NCI-H2227 (cell line): Measurements from ENCODE around the gene AKTIP.
"Not testable (repeated sequence)": the region's sequence is repeated elsewhere in the genome, so short reads cannot be mapped to it uniquely, and the experiment has no call there.

Source experiments
- DNase-seq: peaks from one replicate; lab custom pipeline; 2025; ENCODE audit not compliant: unreplicated experiment; lab: John Stamatoyannopoulos, UW

The AKTIP gene

DNA sequence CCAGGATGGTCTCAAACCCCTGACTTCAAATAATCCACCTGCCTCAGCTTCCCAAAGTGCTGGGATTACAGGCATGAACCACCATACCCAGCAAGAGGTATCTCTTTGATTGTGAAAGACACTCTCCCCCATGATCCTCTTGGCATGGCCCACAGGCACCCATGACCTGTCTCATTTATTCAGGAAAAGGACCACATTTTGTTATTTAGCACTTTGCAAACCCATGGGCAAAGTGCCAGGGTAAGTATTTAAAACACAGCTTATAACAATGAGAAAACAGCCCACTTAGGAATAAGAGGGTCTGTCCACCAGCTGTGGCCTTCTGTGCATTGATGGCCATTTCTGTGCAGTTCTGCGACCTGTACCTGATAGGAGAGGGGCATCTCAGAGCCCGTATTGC is 12.8 kb upstream of the AKTIP start:
- peak; percentile 18 for DNase-seq

DNA sequence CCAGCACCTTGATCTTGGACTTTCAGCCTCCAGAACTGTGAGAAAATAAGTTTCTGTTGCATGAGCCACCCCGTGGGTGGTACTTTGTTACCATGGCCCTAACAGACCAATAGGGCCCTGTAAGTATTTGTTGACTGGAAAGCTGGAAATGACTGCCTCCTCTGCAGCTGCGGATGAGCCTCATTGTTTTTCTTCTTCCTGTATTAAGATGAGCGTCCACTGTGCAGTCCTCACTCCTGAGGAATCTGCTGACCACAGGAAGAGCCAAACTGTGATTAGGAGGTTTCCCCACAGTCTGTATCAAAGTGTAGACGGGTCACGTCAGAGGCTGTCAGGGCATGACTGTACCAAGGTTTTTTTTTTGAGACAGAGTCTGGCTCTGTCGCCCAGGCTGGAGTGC is 12.2 kb upstream of the AKTIP start:
- DNase-seq: no peak

DNA sequence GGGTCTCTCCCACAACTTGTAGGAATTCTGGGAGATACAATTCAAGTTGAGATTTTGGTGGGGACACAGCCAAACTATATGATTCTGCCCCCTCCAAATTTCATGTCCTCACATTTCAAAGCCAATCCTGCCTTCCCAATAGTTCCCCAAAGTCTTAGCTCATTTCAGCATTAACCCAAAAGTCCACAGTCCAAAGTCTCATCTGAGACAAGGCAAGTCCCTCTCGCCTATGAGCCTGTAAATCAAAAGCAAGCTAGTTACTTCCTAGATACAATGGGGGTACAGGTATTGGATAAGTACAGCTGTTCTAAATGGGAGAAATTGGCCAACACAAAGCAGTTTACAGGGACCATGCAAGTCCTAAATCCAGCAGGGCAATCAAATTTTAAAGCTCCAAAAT is 9.8 kb upstream of the AKTIP start:
- not testable (repeated sequence) for DNase-seq

DNA sequence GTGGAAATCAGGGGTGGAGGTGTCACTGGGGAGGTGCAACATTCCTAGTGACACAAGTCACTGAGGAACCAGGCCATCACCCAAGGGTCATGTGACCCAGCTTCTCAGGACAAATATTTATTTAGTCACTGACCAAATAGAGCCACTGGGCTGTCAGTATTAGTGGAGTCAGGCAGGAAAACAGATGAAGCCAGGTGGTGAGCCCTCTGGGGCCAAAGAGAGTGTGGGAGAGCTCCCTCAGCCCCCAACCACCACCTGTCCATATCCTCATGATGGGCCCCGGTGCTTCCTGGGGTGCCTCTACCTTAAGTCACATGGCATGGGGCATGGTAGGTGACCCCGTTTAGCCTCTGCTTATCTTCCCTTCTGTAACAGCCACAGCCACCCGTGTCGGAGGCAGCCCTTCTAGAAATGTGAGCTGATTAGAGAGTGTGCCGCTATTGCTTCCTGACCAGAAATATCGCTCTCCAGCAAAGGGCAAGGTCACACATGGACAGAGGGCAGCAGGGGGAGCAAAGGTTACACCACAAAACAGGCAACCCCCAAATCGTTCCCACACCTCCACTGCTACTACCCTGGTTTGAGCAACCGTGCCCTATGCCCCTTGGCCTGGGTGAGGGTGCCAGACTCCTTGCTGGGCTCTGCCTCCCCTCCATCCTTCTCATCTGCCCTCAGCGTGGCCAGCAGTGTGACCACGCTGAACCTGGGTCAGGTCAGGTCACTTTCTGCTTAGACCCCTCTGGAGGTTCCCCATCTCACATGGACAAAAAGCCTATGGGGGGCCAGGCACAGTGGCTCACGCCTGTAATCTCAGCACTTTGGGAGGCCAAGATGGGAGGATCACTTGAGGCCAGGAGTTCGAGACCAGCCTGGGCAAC is 8.6 kb upstream of the AKTIP start:
- no peak for DNase-seq

DNA sequence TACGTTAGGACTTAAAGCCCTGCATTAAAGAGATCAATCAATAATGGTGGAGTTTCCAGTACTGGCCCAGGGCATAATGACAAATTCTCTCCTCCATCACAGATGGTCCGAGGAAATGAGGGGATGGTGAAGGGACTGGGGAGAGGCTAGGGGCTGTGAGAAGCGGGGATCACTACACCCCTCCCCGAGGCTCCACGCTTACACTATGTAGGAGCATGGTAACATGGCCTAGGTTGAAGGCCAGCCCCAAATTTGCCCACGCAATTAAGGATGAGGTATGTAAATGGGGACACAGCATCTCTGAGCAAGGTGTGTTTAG is 8.0 kb upstream of the AKTIP start:
- no peak for DNase-seq

DNA sequence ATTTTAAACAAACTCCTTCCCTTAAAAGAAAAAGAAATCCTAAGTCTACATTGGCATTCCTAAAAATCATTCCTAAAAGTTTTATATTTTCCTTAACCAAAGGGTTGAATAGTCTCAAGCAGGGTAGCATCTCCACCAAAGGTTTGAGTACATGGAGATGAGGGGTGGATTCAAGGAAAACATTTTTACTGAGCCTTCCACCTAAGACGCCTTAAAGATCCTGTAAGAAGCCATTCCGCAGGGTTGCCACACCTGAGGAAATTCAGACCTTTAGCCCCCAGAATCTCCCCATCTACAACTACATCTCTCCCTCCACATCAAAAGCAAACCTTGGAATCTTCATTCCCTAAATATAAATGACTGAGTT is 7.7 kb upstream of the AKTIP start:
- DNase-seq: no peak

DNA sequence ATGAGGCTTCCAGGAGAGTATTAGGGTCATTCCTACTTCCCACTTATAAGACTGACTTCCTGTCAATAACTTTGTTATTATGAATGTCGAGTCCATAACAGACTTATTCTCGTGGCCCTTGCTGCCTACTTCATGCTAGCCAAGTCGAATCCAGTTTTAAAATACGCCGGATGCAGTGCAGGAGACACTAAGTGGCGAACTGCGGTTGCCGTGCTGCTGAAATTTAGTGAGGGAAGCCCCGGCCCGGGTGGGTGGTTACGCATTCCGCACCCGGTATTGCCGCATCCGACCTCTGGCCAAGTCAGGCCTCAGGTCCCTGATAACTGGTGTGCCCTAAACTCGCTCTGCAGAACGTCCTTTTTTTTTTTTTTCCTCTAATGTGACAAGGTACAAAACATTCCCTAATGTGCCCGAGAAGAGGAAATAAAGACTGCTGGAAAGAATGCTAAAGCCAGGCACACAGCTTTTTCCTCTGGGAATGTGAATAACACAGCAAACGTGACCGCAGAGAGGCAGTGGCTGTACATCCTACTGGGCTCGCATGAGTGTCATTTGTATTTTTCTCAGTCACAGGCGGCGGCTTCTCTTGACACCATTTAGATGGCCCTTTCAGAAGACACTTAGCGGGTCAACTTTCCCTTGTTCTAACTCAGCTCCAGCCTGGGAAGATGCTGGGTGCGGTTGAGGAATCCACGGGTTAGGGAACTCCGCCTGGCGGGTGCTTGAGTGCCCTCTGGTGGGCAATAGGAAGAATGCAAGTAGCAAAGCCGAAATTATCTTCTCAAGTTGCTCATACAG is 7.1 kb upstream of the AKTIP start:
- DNase-seq: peak; percentile 48

DNA sequence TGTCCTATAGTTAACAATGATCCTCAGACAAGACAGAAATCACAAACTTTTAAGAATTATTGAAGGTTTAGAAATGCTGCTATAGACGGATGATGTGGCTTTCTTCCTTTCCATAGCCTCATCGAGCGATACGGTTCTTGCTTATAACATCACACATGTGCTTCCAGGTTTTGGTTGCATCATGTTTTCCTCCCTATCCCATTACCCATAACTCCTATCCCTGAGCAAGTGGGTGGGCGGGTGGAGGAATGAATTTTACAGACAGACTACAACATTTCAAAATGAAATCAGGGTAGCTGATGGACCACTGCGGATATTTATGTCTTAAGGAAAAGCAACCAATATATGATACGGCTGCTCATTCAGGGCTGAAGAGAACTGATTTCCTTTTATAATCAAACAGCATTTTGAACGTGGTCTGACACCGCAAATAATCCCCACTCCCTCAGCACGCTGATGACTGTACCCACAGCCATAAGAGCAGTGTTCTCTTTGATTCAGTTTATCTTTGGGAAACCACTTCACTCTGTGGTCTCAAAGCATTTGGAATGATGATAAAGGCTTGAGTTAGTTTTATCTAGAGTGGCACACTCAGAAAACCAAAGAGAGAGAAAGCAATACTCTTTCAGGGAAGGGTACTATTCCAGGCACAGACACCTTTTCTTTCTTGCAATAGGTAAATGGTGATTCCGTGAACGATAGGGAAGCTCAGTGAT is 4.6 kb upstream of the AKTIP start:
- DNase-seq: no peak

DNA sequence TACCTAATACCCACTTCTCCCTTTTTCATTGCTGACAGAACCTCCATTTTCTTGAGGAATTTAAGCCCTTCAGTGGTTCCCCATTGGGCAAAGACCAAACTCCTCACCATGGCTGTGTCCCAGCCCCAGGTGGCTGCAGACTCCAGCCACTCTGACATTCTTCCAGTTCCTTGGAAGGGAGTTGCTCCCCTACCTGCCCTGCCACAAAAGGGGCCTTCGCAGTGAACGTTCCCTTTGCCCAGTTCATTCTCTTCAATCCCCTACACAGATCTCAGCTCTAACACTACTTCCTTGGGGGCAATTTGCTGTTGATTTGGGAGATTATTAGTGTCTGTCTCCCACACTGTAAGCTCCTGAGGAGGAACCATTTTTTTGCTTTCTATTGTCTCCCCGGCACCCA is 3.2 kb upstream of the AKTIP start:
- no peak for DNase-seq

DNA sequence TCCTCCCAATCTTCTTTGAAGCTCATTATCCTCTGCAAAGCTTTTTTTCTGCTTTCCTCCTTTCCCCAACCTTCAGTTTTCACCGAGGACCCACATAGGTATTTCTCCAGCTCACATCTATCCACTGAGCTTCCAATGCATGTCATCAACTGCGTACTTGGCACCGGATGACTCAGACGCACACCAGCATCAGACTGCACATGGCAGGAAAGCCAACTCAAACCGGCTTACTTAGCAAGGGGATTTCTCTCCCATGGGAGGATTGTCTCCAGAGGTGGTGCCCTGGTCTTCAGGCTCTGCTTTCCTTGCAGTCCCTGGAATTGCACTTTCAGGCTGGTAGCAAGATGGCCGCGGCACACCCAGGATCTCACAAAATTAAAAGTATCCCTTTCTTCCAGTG is 1.7 kb upstream of the AKTIP start:
- no peak for DNase-seq

DNA sequence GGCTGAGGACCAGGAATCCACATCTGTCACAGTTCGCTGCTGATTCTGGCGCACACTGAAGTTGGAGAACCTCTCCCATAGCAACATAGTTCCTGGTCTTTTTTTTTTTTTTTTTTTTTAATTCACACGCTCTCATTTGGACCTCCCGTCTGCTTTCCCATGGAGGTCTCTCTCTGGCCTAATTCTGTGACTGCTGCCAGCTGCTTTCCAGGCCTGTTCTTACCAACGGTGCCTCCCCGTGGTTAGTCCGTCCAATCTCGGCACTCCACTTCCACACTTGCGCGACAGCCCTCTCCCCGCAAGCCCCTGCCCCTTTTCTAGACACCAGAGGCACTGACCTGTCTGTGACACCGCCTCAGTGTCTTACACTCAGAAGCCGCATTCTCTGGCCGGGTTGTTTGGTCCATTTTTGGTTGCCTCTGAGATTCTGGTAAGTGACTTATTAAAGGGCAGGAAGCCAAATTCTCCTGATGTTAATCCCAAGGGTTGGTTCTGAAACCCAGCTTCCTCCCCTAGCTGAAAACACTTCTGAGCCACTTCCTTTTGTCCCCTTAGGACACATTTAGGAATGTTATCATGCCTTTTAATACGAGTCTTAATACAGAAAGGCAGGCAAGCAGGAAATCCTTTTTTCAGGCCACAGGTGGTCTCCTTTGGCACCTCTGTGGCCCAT is 1.1 kb upstream of the AKTIP start:
- peak; percentile 30 for DNase-seq

DNA sequence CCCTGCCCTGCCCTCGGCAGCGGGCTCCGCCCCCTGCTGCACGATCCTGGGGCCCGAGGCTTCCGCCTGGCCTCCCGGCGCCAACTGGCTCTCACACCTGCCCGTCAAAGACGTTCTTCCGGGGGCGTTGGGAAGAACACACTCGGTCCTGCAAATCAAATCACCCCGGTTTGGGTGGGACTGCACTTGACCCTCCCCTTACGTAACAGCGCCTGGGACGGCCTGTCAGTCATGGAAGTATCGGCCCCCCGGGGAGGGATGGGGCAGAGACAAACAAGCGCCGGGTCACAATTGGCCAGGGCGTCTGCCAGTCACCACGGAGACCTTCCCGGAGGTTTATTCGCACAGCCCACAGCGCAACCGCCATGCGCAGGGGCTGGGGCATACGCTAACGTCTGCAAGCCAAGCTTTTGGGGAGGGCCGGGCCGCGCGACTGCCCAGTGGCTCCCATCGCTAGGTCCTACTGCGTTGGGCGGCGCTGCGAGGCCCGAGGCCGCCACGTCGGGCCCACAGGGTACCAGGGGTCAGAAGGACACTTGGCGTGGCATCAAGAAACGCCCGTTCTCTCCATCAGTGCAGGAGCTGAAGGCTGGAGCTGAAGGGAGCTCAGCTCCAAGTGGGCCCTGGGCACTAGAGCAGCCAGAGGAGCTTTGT is 388 bp upstream of the AKTIP start:
- peak; percentile 99 for DNase-seq

DNA sequence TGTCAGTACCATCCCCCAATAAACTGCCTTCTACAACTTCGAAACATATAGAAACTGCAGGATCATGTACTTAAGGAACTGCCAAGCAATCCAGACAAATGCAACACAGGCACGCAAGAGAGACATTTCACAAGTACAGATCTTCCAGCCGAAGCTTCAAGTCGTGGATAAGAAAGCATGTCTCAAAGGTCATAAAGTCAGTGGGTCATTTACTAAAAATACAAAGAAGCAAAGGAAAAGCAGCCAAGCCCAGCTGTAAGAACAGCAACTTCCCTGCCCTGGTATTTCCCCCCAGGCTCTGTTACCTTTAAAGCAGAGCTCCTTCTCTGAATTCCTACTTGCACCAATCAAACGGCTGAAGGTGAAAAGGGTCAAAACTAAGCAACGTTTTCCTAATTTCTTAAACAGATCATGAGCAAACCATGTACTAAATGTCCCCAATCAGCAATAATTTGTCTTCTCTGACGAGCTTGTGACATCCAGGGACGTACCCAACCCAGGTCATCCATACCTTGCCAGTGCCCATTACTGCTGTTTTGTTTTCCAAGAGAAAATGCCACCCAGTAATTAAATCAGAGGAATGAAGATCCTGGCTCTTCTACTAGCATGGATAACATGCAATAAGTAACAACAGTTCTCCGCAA is 1.7 kb downstream of the AKTIP start:
- no peak for DNase-seq

DNA sequence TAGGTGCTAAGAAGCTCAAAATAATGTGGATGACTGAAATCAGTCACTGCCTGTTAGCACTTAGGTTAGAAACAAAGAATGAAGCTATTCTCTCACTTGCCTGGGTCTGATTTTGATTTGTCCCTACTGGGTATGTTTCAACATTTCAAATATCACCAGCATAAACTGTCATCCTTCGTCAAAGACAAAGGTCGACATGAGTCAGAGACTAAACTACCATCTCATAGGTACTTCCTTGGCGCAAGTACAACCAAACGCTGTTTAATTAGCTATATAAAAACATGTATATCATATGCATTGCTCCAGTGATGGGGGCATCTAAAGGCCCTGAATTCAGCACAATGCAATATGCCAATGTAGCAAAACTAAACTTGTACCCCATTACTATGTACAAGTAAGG is 4.0 kb downstream of the AKTIP start:
- DNase-seq: no peak

DNA sequence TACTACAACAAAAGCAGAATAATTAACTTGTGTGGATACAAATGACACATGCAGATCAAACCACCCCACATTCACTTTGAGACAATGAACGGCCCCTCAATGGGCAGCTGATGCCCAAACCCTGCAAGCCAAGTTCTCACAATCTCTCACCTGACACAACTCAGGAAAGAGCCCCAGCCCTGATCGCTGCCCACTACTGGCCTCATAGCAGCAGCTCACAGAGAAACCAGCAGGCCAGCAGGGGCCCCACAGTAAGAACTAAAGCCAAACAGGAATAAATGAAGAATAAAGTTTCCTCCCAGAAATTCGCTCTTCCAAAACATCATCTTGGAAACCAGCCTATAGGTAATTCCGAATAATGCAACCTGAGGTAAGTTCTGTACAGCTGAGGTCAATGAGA is 7.7 kb downstream of the AKTIP start:
- no peak for DNase-seq

DNA sequence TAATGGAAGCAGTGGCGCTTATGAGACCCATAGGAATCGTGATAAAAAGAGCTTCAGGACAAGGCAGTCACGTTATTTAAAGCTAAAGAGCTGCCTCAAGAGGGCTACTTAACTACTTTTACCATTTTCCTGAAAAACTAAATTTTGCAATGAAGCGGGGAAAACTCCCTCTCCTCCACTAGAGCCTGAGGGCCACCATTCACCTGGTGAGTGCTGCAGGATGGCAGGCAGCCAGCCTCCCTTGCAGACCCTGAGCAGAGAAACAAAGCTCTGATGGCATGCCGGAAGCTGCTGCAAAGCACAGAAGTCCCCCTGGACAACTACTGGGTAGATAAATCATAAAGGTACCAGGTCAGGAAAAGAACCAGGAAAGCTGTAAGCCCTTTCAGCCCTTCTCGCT is 8.4 kb downstream of the AKTIP start:
- DNase-seq: no peak

DNA sequence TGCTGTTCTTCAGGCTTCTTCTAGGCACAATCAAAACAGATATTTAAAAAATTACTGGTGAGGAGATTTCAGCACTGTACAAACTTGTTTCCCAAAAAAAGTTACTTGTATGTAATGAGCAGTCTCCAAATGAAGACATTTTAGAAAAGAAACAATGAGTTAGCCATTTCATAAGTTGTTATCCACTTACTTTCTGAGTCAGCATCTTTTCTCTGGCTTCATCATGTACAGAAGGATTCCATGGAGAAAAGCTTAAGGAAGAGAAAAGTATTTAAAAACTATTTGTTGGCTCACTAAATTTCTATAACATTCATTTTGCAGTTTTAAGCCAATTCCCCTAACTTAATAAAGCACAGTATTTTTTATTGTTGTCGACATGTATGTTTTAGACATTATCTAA is 10.5 kb downstream of the AKTIP start:
- no peak for DNase-seq

DNA sequence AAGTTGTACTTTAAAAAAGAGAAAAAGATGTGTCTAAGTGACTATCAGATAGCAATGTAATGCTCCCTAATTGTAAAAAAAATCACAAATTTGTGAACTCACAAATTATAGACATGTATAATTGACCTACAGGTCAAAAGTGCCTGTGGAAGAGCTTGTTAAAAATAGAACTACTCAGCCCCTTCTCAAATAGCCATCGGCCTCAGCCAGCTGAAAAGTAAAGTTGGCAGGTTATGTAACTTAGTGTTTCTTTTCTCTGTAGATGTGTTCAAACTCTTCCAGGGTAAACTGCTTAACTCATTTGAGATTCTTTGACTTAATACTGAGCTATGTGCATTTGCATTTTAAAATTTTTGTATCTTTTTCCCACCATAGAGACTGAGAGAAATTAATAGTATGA is 13.3 kb downstream of the AKTIP start:
- no peak for DNase-seq

DNA sequence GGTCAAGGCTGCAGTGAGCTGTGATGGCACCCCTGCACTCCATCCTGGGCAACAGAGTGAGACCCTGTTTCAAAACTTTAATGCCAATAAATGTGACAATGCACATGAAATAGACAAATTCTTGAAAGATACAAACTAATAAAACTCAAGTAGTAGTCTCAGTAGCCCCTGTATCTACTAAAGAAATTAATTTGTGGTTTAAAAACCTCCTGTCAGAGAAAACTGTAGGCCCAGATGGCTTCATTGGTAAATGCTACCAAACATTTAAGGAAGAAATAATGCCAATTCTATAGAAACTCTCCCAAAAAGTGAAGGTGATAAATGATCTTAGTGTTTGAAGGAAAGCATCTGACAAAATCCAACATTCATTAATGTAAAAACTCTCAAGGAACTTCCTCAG is 16.8 kb downstream of the AKTIP start:
- DNase-seq: no peak

DNA sequence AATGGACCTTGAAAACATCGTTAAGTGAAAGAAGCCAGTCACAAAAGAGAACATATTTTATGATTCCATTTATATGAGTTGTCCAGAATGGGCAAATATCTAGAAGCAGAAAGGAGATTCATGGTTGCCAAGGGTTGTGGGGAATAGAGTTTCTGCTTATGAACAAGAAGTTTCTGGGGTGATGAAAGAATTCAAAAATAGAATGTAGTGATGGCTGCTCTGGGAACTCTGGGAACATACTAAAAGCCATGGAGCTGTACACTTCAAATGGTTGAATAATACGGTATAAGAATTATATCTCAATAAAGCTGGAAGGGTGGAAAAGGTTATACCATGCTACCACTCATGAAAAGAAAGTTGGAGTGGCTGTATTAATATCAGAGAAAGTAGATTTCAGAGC is 18.5 kb downstream of the AKTIP start:
- DNase-seq: no peak
